Measurements from ENCODE around the gene SIGLEC10. TPM values are rescaled to one million over a fixed set of nuclear protein-coding genes. Genes with fewer than 3 reads are reported as not detected.

SIGLEC10 gene
- total and polyA plus RNA-seq, 9 of the 15 experiments (the other 6 are each of a cell fraction or from before 2014, with no cell fraction given): 0.10 to 1.8 (median 0.82) TPM

DNA sequence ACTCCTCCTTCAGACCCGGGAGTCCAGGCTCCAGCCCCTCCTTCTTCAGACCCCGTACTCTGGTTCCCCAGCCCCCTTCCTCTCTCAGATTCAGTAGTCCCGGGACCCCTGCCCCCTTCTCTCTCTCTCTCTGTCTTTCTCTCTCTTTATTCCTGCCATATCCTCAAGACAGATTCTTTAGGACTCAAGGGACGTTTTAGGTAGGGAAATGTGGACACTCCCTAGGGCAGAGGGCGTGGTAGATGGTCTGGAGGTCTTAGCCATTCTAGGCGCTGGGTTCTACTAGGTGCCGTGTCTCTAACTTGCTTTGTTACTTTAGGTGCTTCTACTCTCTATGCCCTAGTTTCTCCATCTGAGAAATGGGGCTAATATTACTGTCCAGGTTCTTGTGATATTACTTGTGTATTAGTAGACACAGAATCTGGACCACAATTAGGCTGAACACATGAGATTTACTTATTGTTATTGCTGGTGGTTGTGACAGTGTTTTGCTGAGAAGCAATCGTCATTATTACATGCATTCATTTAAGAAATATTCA lies 26.3 kb downstream of the SIGLEC10 start (continued):
- TF ChIP-seq SIN3B (IDR thresholded peaks at IDR 0.05; ENCODE audit: low read depth): peak; percentile 18; the same call in 1 of the 2 replicates

DNA sequence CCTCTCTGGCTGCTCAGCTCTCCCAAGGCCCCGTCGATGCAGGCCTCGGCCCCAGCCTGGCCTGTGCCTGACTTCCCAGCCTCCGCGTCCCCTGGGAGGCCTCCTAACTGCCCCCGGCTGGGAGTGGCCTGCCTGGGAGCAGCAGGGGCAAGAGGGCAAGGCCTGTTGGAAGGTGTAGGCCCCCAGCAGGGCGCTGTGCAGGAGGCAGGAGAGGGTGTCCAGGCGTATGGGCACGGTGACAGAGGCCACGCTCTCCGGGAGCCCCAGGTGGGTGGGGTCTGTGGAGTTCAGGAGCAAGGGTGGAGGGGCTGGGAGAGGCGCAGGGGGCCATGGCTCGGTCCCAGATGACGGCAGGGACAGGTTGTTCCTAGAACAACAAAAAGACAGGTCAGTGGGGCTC lies 28.3 kb downstream of the SIGLEC10 start:
- H4K20me1 ChIP-seq (replicated peaks; ENCODE audit: control insufficient read depth, insufficient read depth, low read length): no peaks in the 10 kb centered on the region
- no peak overlapping the region for H2AFZ ChIP-seq (ENCODE audit: low read depth, low read length)
- no TSS peak for BruUV-seq (replicated peaks)
- WGBS (ENCODE audit: insufficient coverage, low coverage, missing lambda C conversion rate): 69% methylated on average over 9 of the region's 14 CpGs
- ATAC-seq (no peak), DNase-seq (ENCODE audit: extremely low read depth in 1 of 4, low spot score in 3 of 4) (no peak), FAIRE-seq (no peak)
- no peaks in the 10 kb centered on the region for H3K9me3 ChIP-seq (replicated peaks; ENCODE audit: control insufficient read depth, insufficient read depth, low read depth, low read length)
- H3K36me3 ChIP-seq (ENCODE audit: control insufficient read depth, insufficient read depth, low read length): no peaks in the 10 kb centered on the region
- no peak overlapping the region for H3K4me3 ChIP-seq
- H3K9me1 ChIP-seq (ENCODE audit: control insufficient read depth, insufficient read depth, low read length): no peaks in the 10 kb centered on the region
- POLR2A ChIA-PET: interaction anchor here (0.6 to 1.7 kb wide), 2 partner anchors 21 to 137 kb away, joined by 3 to 5 read pairs; no protein-coding TSS in a partner anchor
- intact Hi-C loops (cut with micrococcal nuclease): no loop called here
- H3K4me2 ChIP-seq (ENCODE audit: insufficient read depth, low read length): no peak overlapping the region
- H3K4me1 ChIP-seq (replicated peaks in 1 of 2; ENCODE audit: control insufficient read depth in 2 of 2, insufficient read depth in 2 of 2, low read length in 2 of 2): peaks cover 18 to 35% of the 10 kb centered on the region in 2 experiments; a peak in 4 of 5 replicates
- no peaks in the 10 kb centered on the region for H3K27me3 ChIP-seq (ENCODE audit: control insufficient read depth in 2 of 2, insufficient read depth in 2 of 2, low read length in 2 of 2)
- TF ChIP-seq POLR2G (IDR thresholded peaks at IDR 0.05; ENCODE audit: low read depth, low read length) (peak; percentile 35; the same call in 1 of the 2 replicates), ESRRA (IDR thresholded peaks at IDR 0.05; ENCODE audit: borderline replicate concordance, low read depth) (no peak), ZBTB7A (IDR thresholded peaks at IDR 0.05; ENCODE audit: borderline replicate concordance, control insufficient read depth, low read depth, low read length) (no peak), ZBTB1 (CRISPR knock-in tag; IDR thresholded peaks at IDR 0.05; ENCODE audit: borderline replicate concordance, low read depth) (no peak)
- TF ChIP-seq, protein P1, sequence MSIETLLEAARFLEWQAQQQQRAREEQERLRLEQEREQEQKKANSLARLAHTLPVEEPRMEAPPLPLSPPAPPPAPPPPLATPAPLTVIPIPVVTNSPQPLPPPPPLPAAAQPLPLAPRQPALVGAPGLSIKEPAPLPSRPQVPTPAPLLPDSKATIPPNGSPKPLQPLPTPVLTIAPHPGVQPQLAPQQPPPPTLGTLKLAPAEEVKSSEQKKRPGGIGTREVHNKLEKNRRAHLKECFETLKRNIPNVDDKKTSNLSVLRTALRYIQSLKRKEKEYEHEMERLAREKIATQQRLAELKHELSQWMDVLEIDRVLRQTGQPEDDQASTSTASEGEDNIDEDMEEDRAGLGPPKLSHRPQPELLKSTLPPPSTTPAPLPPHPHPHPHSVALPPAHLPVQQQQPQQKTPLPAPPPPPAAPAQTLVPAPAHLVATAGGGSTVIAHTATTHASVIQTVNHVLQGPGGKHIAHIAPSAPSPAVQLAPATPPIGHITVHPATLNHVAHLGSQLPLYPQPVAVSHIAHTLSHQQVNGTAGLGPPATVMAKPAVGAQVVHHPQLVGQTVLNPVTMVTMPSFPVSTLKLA (conservative IDR thresholded peaks at IDR 0.05): no peak
- in situ Hi-C loops (cut with MboI): no loop called here
- CTCF ChIA-PET (ENCODE audit: low intra/inter-chr PET ratio): no interaction called here
- H3K79me2 ChIP-seq (ENCODE audit: control insufficient read depth, insufficient read depth, low read length): no peaks in the 10 kb centered on the region; the same call in 2 of the 3 replicates
- H3K27ac ChIP-seq (ENCODE audit: extremely low read depth, low read depth, low read length): no peak overlapping the region
- peak overlapping the region in 1 of 2 experiments; percentile 82; a peak in 1 of 4 replicates for H3K9ac ChIP-seq (ENCODE audit: insufficient read depth in 1 of 2, low read depth in 2 of 2, low read length in 2 of 2)

Data from K562 (cell line).